Lung (tissue), 12 donors: ENCODE results near the gene THUMPD2. TPM values are rescaled to one million over a fixed set of nuclear protein-coding genes. Genes with fewer than 3 reads are reported as not detected.

ENCODE experiments used
- ATAC-seq: fragments of 200-7000 bp; cut with Tn5 transposase; one replicate; pipeline ENCODE4 v1.9.1; 2020; ENCODE audit warnings: moderate number of reproducible peaks; ENCODE audit not compliant: insufficient read depth, low FRiP score
- DNase-seq, 3 donors: peaks; one replicate each; pipeline ENCODE4 v3.0.0-alpha.2; 2013 to 2017
- H3K27ac ChIP-seq, 2 donors: one replicate each; pipeline ENCODE4 v1.5.1; 2013; ENCODE audit warnings: mild to moderate bottlenecking in 2 of 2, moderate library complexity in 2 of 2, control low read depth in 1 of 2, inconsistent platforms in 1 of 2, low read depth in 1 of 2, low read length in 1 of 2
- H3K27me3 ChIP-seq, 3 donors: one replicate each; pipeline ENCODE4 v1.5.1; 2013; ENCODE audit warnings: low read length in 2 of 3; ENCODE audit not compliant: control insufficient read depth in 3 of 3, insufficient read depth in 3 of 3
- H3K36me3 ChIP-seq, 4 donors: one replicate each; pipeline ENCODE4 v1.5.1; 2013; ENCODE audit warnings: low read length in 4 of 4, mild to moderate bottlenecking in 1 of 4, moderate library complexity in 1 of 4; ENCODE audit not compliant: control insufficient read depth in 4 of 4, insufficient read depth in 4 of 4
- H3K4me1 ChIP-seq, 5 donors: one replicate each; pipeline ENCODE4 v1.5.1; 2013; ENCODE audit warnings: low read length in 5 of 5, mild to moderate bottlenecking in 2 of 5, moderate library complexity in 1 of 5; ENCODE audit not compliant: control insufficient read depth in 5 of 5, insufficient read depth in 5 of 5
- H3K4me3 ChIP-seq: one replicate; pipeline ENCODE4 v1.5.1; 2013; ENCODE audit warnings: mild to moderate bottlenecking, control low read depth, moderate library complexity
- H3K9ac ChIP-seq, 2 donors: one replicate each; pipeline ENCODE4 v1.5.1; 2013; ENCODE audit warnings: low read length in 2 of 2, control low read depth in 1 of 2; ENCODE audit not compliant: insufficient read depth in 1 of 2
- H3K9me3 ChIP-seq, 4 donors: one replicate each; pipeline ENCODE4 v1.5.1; 2013; ENCODE audit warnings: low read length in 3 of 4, mild to moderate bottlenecking in 1 of 4, moderate library complexity in 1 of 4; ENCODE audit not compliant: control insufficient read depth in 4 of 4, insufficient read depth in 3 of 4
- CTCF ChIP-seq: IDR thresholded peaks from 2 replicates; pipeline ENCODE4 v1.5.1; 2012; ENCODE audit warnings: mild to moderate bottlenecking; ENCODE audit errors: control extremely low read depth, extremely low read depth
- WGBS, 2 donors: extraction: QIAGEN DNeasy Blood & Tissue Kit; methylation state at CpG; one replicate each; pipeline ENCODE4 v1.1.7; 2013; 5-methylcytosine and 5-hydroxymethylcytosine counted together
- polyA plus RNA-seq, 2 donors: library from polyadenylated mRNA; stranded (reverse); fragments of 200-250 nt; gene quantifications; one replicate each; pipeline ENCODE4 v1.2.1, GENCODE V29; 2013
- total RNA-seq, 2 donors: library from RNA; depleted of rRNA in 1 of 2; stranded (reverse); fragments of >200 nt in 1 of 2; gene quantifications; one replicate each; pipeline ENCODE4 v1.2.1, GENCODE V29; 2014 to 2021
- donor health status: control.
- donor health status: control.
- donor health status: Bipolar disorder and iron deficiency.
- donor health status: healthy.
- donor health status: DM: yes; HTN: yes; CAD: no.

THUMPD2 gene
- total and polyA plus RNA-seq, 4 donors, result 6.9 to 28.1 (median 11.5) TPM

- Histone ChIP-seq H3K27me3 (no peaks in the 10 kb centered on the region), H3K27ac (no peak overlapping the region), H3K9me3 (no peaks in the 10 kb centered on the region), H3K36me3 (peaks cover 6 to 23% (median 14%) of the 10 kb centered on the region in 4 donors), H3K9ac (no peak overlapping the region), H3K4me1 (no peaks in the 10 kb centered on the region), H3K4me3 (no peak overlapping the region)
- DNase-seq (no peak), ATAC-seq (no peak)
- TF ChIP-seq CTCF, result no peak
- WGBS, 2 donors, result 97 to 99% methylated on average over 2 of the region's 2 CpGs
Measured at GRCh38 chr2:39762448-39762847, 16.6 kb downstream of the THUMPD2 start.

- Histone ChIP-seq H3K9me3 (no peaks in the 10 kb centered on the region), H3K27ac (no peak overlapping the region), H3K4me1 (no peaks in the 10 kb centered on the region), H3K9ac (no peak overlapping the region), H3K4me3 (no peak overlapping the region), H3K27me3 (no peaks in the 10 kb centered on the region), H3K36me3 (peaks cover 15 to 42% (median 28%) of the 10 kb centered on the region in 4 donors)
- ATAC-seq, result no peak
- DNase-seq, result no peak
- TF ChIP-seq CTCF, result no peak
- 98 to 100% methylated on average over 4 of the region's 4 CpGs for WGBS, 2 donors
Measured at GRCh38 chr2:39757156-39757555, 21.9 kb downstream of the THUMPD2 start.

- no peaks in the 10 kb centered on the region for H3K4me1 ChIP-seq
- no peaks in the 10 kb centered on the region for H3K9me3 ChIP-seq
- H3K27ac ChIP-seq, result no peak overlapping the region
- WGBS, 2 donors, result 90 to 98% methylated on average over 1 of the region's 1 CpG
- H3K4me3 ChIP-seq, result no peak overlapping the region
- DNase-seq (no peak), ATAC-seq (no peak)
- H3K36me3 ChIP-seq, result peaks cover 18 to 47% (median 31%) of the 10 kb centered on the region in 4 donors
- no peak overlapping the region for H3K9ac ChIP-seq
- no peaks in the 10 kb centered on the region for H3K27me3 ChIP-seq
- no peak for TF ChIP-seq CTCF
Measured at GRCh38 chr2:39755466-39755865, 23.6 kb downstream of the THUMPD2 start.

- TF ChIP-seq CTCF, result no peak
- Histone ChIP-seq H3K4me3 (no peak overlapping the region), H3K9ac (no peak overlapping the region), H3K4me1 (peaks cover 0 to 2% (median 0%) of the 10 kb centered on the region in 5 donors), H3K27me3 (no peaks in the 10 kb centered on the region), H3K36me3 (peaks cover 6 to 28% (median 15%) of the 10 kb centered on the region in 4 donors), H3K9me3 (no peaks in the 10 kb centered on the region), H3K27ac (no peak overlapping the region)
- WGBS, 2 donors, result 27 to 55% methylated on average over 1 of the region's 1 CpG
- DNase-seq, result no peak
- ATAC-seq, result no peak
Measured at GRCh38 chr2:39743269-39743776, 35.7 kb downstream of the THUMPD2 start.
